Measurements from ENCODE around the gene C1orf87. TPM values are rescaled to one million over a fixed set of nuclear protein-coding genes. Genes with fewer than 3 reads are reported as not detected.

Gene C1orf87
- total RNA-seq, 1 donor from 2014 or later = not detected

DNA sequence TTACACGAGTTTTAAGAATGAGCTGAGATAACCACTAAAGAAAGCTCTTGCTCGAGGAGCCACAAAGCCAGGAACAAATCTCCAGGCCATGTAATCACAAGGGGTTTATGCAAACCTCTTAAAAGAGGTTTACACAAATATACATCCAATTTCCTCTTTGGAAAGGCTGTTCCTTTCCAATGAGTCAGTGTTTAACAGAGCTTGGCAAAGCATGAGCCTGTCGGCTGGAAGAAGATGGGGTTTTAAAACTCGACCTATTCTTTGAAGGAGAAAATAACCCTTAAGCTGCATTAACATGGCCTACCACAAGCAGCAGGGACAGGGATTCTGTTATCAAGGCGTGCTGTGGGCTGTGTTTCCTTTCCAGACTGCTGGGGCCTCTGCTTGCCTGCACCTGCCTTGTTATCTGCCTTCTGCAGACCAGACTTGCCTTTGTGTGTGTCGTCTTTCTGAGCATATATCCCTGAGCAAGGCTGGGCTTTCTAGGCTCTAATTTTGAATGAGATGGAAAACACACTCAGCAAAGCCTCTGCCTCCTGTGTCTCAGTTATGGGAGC lies 106.4 kb downstream of the C1orf87 start:
- intact Hi-C loops (cut with micrococcal nuclease) = no loop called here

DNA sequence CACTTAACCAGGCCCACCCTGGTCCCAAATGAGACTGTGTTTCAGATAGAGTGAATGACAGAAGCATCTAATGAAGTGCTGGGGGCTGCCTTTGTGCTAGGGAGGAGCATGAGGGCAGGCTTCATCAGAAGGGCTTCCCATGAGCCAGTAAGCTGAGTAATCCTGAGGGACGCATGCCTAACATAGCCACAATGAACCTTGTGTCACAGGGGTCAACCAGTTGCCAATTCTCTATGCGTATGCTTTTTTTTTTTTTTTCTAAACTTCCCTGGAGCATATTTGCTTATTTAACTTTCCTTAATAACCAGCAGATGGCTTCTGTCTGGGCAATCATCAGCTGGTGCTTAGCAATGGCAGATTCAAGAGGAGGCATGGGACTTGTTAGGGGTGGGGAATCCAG lies 121.5 kb downstream of the C1orf87 start:
- intact Hi-C loops (cut with micrococcal nuclease) = no loop called here

DNA sequence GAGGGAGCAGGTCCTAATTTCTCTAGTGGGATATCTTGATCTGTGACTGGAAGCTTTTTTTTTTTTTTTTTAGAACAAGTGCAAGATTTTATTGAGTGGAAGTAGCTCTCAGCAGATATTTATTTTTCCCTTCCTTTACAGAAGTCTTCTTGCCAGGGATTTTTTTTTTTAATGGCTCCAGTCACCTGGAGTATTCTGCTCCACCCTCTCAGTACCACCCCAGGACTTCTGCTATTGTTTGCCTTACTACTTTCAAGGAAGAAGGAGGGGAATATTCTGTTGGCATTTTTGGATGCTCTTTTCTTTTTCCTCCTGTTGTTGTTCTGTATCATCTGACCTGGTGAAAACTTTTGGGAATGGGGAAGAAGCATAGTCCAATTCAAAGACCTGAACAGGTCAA lies 123.9 kb downstream of the C1orf87 start:
- intact Hi-C loops (cut with micrococcal nuclease) = loop anchor here (5.0 kb wide), 1 partner anchor 1432 kb away; no protein-coding TSS in a partner anchor

GRCh38 chr1:59948990-59949389 lies 124.6 kb downstream of the C1orf87 start:
- intact Hi-C loops (cut with micrococcal nuclease) = loop anchor here (5.0 kb wide), 1 partner anchor 1432 kb away; no protein-coding TSS in a partner anchor

- intact Hi-C loops (cut with micrococcal nuclease) = loop anchor here (1.0 to 5.0 kb wide), 7 partner anchors 20 to 1430 kb away; partner anchors contain the start of genes CYP2J2 and HOOK1
Observed at GRCh38 chr1:59947047-59947938, 126.3 kb downstream of the C1orf87 start.

- intact Hi-C loops (cut with micrococcal nuclease) = loop anchor here (2.0 to 5.0 kb wide), 4 partner anchors 19 to 1428 kb away; partner anchors contain the start of genes CYP2J2 and HOOK1
Observed at GRCh38 chr1:59945790-59946189, 127.8 kb downstream of the C1orf87 start.

Other genes starting within 250 kb of the C1orf87 start
- gene CYP2J2, start 147.0 kb downstream of the C1orf87 start, total RNA-seq = 1.5 and 1.8 TPM in 2 replicates